HEK293 (cell line): ENCODE measurements around the gene P4HA2.
"Not testable (repeated sequence)": the region's sequence is repeated elsewhere in the genome, so short reads cannot be mapped to it uniquely, and the experiment has no call there.

Source experiments
- CTCF ChIA-PET: fragments of 350-600 bp; formaldehyde crosslinking; extraction: SDS; loops from one replicate; lab custom pipeline; 2021; ENCODE audit warnings: antibody characterized with exemption; lab: Yijun Ruan, JAX
- POLR2A ChIA-PET: fragments of 300-600 bp; formaldehyde crosslinking; extraction: SDS; loops from one replicate; lab custom pipeline; 2020; ENCODE audit warnings: antibody characterized with exemption, inconsistent platforms; lab: Yijun Ruan, JAX
- H3K27ac ChIP-seq: fragments of 200-500 bp; sonication (Bioruptor generic); 2 replicates; pipeline ENCODE4 v1.5.1; 2014; ENCODE audit warnings: low read depth, low read length, control low read depth, inconsistent platforms; ENCODE audit errors: extremely low read depth
- H3K36me3 ChIP-seq, 2 experiments: fragments of 200-500 bp in 1 of 2; sonication (Bioruptor generic) in 1 of 2; 1 replicate in 1 of 2; 2 replicates in 1 of 2; pipeline ENCODE4 v1.5.1; 2014 to 2017; ENCODE audit warnings: inconsistent platforms in 2 of 2, low read length in 2 of 2; ENCODE audit not compliant: control insufficient read depth in 2 of 2, insufficient read depth in 1 of 2
- H3K4me1 ChIP-seq: fragments of 200-500 bp; sonication (Bioruptor generic); 2 replicates; pipeline ENCODE4 v1.5.1; 2014; ENCODE audit warnings: mild to moderate bottlenecking, low read length, inconsistent platforms; ENCODE audit not compliant: control insufficient read depth, insufficient read depth
- H3K4me3 ChIP-seq: 2 replicates; pipeline ENCODE4 v1.5.1; 2011; ENCODE audit warnings: low read depth, mild to moderate bottlenecking, control low read depth, low read length, moderate library complexity
- H3K9me3 ChIP-seq: fragments of 200-500 bp; sonication (Bioruptor generic); 2 replicates; pipeline ENCODE4 v1.5.1; 2014; ENCODE audit warnings: low read depth, low read length, inconsistent platforms; ENCODE audit not compliant: control insufficient read depth, insufficient read depth
- RBAK ChIP-seq: fragments of 450-650 bp; formaldehyde crosslinking; IDR thresholded peaks from 2 replicates; pipeline ENCODE4 v1.5.1; 2016; ENCODE audit warnings: missing biosample characterization, missing genetic modification characterization
- SCRT2 ChIP-seq: fragments of 450-650 bp; formaldehyde crosslinking; IDR thresholded peaks from 2 replicates; pipeline ENCODE4 v1.5.1; 2016; ENCODE audit warnings: missing biosample characterization, missing genetic modification characterization
- ZFHX2 ChIP-seq: fragments of 450-650 bp; formaldehyde crosslinking; conservative IDR thresholded peaks from 2 replicates; pipeline ENCODE4 v1.5.1; 2016; ENCODE audit warnings: missing biosample characterization, missing genetic modification characterization
- ZNF146 ChIP-seq: fragments of 450-650 bp; formaldehyde crosslinking; IDR thresholded peaks from 2 replicates; pipeline ENCODE4 v1.5.1; 2016; ENCODE audit warnings: missing biosample characterization, missing genetic modification characterization
- ZNF169 ChIP-seq: fragments of 450-650 bp; formaldehyde crosslinking; IDR thresholded peaks from 2 replicates; pipeline ENCODE4 v1.5.1; 2016; ENCODE audit warnings: missing biosample characterization, missing genetic modification characterization
- ZNF223 ChIP-seq: fragments of 450-650 bp; formaldehyde crosslinking; IDR thresholded peaks from 2 replicates; pipeline ENCODE4 v1.5.1; 2016; ENCODE audit warnings: missing biosample characterization, missing genetic modification characterization
- ZNF239 ChIP-seq: fragments of 450-650 bp; formaldehyde crosslinking; IDR thresholded peaks from 2 replicates; pipeline ENCODE4 v1.5.1; 2016; ENCODE audit warnings: missing biosample characterization, missing genetic modification characterization
- ZNF248 ChIP-seq: fragments of 450-650 bp; formaldehyde crosslinking; IDR thresholded peaks from 2 replicates; pipeline ENCODE4 v1.5.1; 2017; ENCODE audit warnings: missing biosample characterization, missing genetic modification characterization
- ZNF521 ChIP-seq: fragments of 450-650 bp; formaldehyde crosslinking; IDR thresholded peaks from 2 replicates; pipeline ENCODE4 v1.5.1; 2017; ENCODE audit warnings: missing biosample characterization, mild to moderate bottlenecking, missing genetic modification characterization
- ZNF623 ChIP-seq: fragments of 450-650 bp; formaldehyde crosslinking; IDR thresholded peaks from 2 replicates; pipeline ENCODE4 v1.5.1; 2016; ENCODE audit warnings: missing biosample characterization, missing genetic modification characterization
- ZNF837 ChIP-seq: fragments of 450-650 bp; formaldehyde crosslinking; IDR thresholded peaks from 2 replicates; pipeline ENCODE4 v1.5.1; 2016; ENCODE audit warnings: missing biosample characterization, missing genetic modification characterization
- TF ChIP-seq, protein P1 (sequence below): fragments of 450-650 bp; formaldehyde crosslinking; IDR thresholded peaks from 2 replicates; pipeline ENCODE4 v1.5.1; 2016; ENCODE audit warnings: missing biosample characterization, missing genetic modification characterization
- TF ChIP-seq, protein P2 (sequence below): fragments of 450-650 bp; formaldehyde crosslinking; IDR thresholded peaks from 2 replicates; pipeline ENCODE4 v1.5.1; 2016; ENCODE audit warnings: missing biosample characterization, missing genetic modification characterization
- TF ChIP-seq, protein P3 (sequence below): fragments of 450-650 bp; formaldehyde crosslinking; IDR thresholded peaks from 2 replicates; pipeline ENCODE4; 2016; ENCODE audit warnings: missing biosample characterization, missing genetic modification characterization
- TF ChIP-seq, protein P4 (sequence below): fragments of 450-650 bp; formaldehyde crosslinking; IDR thresholded peaks from 2 replicates; pipeline ENCODE4 v1.5.1; 2016; ENCODE audit warnings: missing biosample characterization, missing genetic modification characterization

The P4HA2 gene

DNA sequence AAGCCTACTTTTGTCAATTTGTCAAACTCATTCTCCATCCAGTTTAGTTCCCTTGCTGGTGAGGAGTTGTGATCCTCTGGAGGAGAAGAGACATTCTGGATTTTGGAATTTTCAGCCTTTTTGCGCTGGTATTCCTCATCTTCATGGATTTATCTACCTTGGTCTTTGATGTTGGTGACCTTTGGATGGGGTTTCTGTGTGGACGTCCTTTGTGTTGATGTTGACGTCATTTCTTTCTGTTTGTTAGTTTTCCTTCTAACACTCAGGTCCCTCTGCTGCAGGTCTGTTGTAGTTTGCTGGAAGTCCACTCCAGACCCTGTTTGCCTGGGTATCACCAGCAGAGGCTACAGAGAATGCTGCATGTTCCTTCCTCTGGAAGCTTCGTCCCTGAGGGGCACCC lies 71.2 kb downstream of the P4HA2 start:
- H3K4me1 ChIP-seq = no peaks in the 10 kb centered on the region
- ChIA-PET POLR2A (no interaction called here), CTCF (interaction anchor here (0.6 kb wide), 1 partner anchor 659 kb away, joined by 4 read pairs; no protein-coding TSS in a partner anchor)

DNA sequence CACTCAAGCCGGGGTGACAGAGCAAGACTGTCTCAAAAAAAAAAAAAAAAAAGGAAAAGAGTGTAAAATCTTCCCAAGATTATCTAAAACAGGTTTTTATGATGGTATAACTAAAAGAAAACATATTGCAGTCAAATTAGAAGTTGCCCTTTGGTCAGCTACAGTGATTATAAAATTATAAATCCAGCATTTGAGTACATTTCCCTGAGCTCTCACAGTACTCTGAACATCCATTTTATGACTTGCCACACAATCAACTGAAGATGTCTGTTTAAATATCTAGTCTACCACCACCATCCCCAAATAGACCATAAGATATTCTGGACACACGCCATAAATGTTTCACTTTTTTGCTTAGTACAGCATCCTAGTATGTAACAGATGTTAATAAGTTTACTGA lies 77.1 kb downstream of the P4HA2 start:
- TF ChIP-seq ZNF223 (tag by site-specific recombination) (no peak), RBAK (tag by site-specific recombination) (no peak), ZNF248 (no peak), ZNF623 (tag by site-specific recombination) (no peak), ZFHX2 (tag by site-specific recombination) (no peak), ZNF521 (tag by site-specific recombination) (no peak)
- TF ChIP-seq, protein P1, sequence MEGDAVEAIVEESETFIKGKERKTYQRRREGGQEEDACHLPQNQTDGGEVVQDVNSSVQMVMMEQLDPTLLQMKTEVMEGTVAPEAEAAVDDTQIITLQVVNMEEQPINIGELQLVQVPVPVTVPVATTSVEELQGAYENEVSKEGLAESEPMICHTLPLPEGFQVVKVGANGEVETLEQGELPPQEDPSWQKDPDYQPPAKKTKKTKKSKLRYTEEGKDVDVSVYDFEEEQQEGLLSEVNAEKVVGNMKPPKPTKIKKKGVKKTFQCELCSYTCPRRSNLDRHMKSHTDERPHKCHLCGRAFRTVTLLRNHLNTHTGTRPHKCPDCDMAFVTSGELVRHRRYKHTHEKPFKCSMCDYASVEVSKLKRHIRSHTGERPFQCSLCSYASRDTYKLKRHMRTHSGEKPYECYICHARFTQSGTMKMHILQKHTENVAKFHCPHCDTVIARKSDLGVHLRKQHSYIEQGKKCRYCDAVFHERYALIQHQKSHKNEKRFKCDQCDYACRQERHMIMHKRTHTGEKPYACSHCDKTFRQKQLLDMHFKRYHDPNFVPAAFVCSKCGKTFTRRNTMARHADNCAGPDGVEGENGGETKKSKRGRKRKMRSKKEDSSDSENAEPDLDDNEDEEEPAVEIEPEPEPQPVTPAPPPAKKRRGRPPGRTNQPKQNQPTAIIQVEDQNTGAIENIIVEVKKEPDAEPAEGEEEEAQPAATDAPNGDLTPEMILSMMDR (tag by site-specific recombination) = no peak
- TF ChIP-seq, protein P2, sequence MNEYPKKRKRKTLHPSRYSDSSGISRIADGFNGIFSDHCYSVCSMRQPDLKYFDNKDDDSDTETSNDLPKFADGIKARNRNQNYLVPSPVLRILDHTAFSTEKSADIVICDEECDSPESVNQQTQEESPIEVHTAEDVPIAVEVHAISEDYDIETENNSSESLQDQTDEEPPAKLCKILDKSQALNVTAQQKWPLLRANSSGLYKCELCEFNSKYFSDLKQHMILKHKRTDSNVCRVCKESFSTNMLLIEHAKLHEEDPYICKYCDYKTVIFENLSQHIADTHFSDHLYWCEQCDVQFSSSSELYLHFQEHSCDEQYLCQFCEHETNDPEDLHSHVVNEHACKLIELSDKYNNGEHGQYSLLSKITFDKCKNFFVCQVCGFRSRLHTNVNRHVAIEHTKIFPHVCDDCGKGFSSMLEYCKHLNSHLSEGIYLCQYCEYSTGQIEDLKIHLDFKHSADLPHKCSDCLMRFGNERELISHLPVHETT (tag by site-specific recombination) = no peak
- TF ChIP-seq, all 188 proteins: peak for 0
- no peak overlapping the region for H3K27ac ChIP-seq
- H3K36me3 ChIP-seq = no peaks in the 10 kb centered on the region
- CTCF ChIA-PET = interaction anchor here (0.6 kb wide), 1 partner anchor 129 kb away, joined by 3 read pairs; no protein-coding TSS in a partner anchor
- no peak overlapping the region for H3K4me3 ChIP-seq
- H3K9me3 ChIP-seq = no peaks in the 10 kb centered on the region
- no peaks in the 10 kb centered on the region for H3K4me1 ChIP-seq
- POLR2A ChIA-PET = no interaction called here

More for the DNA sequence above, 71.2 kb downstream of the P4HA2 start:
- H3K4me3 ChIP-seq = no peak overlapping the region
- H3K36me3 ChIP-seq = no peaks in the 10 kb centered on the region
- H3K9me3 ChIP-seq = no peaks in the 10 kb centered on the region
- no peak overlapping the region for H3K27ac ChIP-seq
- TF ChIP-seq, protein P3, sequence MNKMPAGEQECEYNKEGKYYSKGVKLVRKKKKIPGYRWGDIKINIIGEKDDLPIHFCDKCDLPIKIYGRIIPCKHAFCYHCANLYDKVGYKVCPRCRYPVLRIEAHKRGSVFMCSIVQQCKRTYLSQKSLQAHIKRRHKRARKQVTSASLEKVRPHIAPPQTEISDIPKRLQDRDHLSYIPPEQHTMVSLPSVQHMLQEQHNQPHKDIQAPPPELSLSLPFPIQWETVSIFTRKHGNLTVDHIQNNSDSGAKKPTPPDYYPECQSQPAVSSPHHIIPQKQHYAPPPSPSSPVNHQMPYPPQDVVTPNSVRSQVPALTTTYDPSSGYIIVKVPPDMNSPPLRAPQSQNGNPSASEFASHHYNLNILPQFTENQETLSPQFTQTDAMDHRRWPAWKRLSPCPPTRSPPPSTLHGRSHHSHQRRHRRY (tag by site-specific recombination) = no peak
- TF ChIP-seq ZNF239 (tag by site-specific recombination) = no peak
- no peak for TF ChIP-seq ZNF837 (tag by site-specific recombination)

DNA sequence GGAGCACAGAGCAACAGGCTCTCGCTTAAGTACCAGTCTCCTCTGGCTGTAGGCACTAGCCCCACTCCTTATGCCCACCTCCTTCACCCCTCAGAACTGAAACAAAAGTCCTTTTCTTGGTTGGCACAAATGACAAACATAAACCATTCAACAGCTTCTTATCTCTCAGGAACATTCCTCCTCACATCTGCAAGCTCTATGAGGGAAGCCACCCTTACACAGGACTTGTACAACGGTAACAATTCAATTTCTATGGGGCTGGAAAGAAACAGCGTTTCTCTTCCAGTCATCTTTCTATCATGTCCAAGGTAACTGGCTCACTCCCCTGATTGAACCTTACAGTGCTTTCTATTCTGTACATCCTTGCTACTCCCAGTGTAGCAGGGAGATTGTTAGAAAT lies 80.0 kb downstream of the P4HA2 start:
- CTCF ChIA-PET = no interaction called here
- POLR2A ChIA-PET = no interaction called here
- no peak for TF ChIP-seq ZNF169
- TF ChIP-seq SCRT2 = peak; percentile 35; the same call in 1 of the 2 replicates

DNA sequence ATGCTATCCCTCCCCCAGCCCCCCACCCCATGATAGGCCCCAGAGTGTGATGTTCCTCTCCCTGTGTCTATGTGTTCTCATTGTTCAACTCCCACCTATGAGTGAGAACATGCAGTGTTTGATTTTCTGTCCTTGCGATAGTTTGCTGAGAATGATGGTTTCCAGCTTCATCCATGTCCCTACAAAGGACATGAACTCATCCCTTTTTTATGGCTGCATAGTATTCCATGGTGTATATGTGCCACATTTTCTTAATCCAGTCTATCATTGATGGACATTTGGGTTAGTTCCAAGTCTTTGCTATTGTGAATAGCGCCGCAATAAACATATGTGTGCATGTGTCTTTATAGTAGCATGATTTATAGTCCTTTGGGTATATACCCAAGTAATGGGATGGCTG lies 82.3 kb downstream of the P4HA2 start:
- CTCF ChIA-PET, H3K9me3 ChIP-seq, H3K36me3 ChIP-seq, POLR2A ChIA-PET, H3K4me1 ChIP-seq, H3K4me3 ChIP-seq, H3K27ac ChIP-seq: not testable (repeated sequence)
- TF ChIP-seq, protein P4, sequence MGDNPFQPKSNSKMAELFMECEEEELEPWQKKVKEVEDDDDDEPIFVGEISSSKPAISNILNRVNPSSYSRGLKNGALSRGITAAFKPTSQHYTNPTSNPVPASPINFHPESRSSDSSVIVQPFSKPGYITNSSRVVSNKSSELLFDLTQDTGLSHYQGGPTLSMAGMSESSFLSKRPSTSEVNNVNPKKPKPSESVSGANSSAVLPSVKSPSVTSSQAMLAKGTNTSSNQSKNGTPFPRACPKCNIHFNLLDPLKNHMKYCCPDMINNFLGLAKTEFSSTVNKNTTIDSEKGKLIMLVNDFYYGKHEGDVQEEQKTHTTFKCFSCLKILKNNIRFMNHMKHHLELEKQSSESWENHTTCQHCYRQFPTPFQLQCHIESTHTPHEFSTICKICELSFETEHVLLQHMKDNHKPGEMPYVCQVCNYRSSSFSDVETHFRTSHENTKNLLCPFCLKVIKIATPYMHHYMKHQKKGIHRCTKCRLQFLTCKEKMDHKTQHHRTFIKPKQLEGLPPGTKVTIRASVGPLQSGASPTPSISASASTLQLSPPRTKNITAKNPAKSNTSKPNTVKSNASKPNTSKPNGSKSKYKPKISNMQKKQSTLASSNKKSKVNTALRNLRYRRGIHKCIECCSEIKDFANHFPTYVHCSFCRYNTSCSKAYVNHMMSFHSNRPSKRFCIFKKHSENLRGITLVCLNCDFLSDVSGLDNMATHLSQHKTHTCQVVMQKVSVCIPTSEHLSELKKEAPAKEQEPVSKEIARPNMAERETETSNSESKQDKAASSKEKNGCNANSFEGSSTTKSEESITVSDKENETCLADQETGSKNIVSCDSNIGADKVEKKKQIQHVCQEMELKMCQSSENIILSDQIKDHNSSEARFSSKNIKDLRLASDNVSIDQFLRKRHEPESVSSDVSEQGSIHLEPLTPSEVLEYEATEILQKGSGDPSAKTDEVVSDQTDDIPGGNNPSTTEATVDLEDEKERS = peak; percentile 34; the same call in 1 of the 2 replicates
- TF ChIP-seq ZNF146 = peak; percentile 63

More for the DNA sequence above, 80.0 kb downstream of the P4HA2 start:
- H3K9me3 ChIP-seq = no peaks in the 10 kb centered on the region
- no peak overlapping the region for H3K27ac ChIP-seq
- no peaks in the 10 kb centered on the region for H3K36me3 ChIP-seq
- H3K4me3 ChIP-seq = no peak overlapping the region
- H3K4me1 ChIP-seq = no peaks in the 10 kb centered on the region
